ENCODE results near the gene RGS9. TPM values are rescaled to one million over a fixed set of nuclear protein-coding genes. Genes with fewer than 3 reads are reported as not detected.
"Not testable (repeated sequence)": the region's sequence is repeated elsewhere in the genome, so short reads cannot be mapped to it uniquely, and the experiment has no call there.

The RGS9 gene
- total RNA-seq, 1 experiment from 2014 or later = 1.1 TPM

DNA sequence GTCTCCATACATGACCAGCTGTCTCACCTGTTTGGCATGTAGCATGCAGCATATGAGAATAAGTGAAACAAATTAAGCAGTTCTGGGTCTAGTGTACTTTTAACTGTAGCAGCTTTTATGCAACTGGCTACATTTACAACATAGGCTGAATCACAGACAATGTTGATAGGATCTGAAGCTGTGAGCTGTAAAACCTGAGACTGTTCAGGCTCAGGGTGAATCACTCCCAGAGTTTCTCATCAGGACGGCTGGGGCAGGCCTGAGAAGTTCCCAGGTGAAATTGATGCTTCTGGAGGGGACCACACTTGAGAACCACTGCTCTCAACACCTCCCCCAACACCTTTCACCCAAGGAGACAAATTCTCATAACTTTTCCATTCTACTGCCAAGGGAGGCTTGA lies 70.3 kb downstream of the RGS9 start:
- DNase-seq (ENCODE audit: low read depth) = not testable (repeated sequence)

- DNase-seq (ENCODE audit: low read depth) = no peak
Observed at GRCh38 chr17:65208717-65209116, 71.5 kb downstream of the RGS9 start.

GRCh38 chr17:65218261-65218660 lies 81.1 kb downstream of the RGS9 start:
- DNase-seq (ENCODE audit: low read depth) = no peak

- no peak for DNase-seq (ENCODE audit: low read depth)
Observed at GRCh38 chr17:65219124-65219523, 82.0 kb downstream of the RGS9 start.

DNA sequence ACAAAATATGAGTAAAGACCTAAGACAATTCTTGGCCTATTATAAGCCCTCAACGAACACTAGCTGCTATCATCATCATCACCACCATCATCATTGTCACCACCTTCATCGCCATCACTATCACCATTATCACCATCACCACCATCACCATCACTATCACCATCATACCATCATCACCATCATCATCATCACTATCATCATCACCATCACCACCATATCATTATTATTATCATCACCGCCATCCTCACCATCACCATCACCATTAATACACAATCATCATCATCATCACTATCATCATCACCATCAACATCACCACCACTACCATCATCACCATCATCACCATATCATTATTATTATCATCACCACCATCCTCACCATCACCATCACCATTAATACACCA lies 82.5 kb downstream of the RGS9 start:
- no peak for DNase-seq (ENCODE audit: low read depth)

DNA sequence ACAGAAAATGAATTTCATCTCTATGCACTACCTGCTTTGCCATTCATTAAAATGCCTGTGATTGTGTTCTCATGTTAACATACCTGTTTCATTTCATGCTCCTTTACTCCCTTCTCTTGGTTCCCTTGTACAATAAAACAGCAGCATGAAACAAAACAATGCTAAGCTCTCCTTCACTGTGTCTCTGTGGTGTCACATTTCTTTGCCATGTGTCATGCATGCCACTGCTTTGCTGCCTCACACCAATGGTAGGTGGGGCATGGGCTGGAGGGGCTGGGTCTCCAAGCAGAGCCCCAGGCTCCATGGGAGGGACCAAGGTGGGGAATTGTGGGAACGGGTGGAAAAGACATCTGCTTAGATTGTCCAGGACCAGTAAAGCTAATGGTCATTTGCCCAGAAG lies 83.6 kb downstream of the RGS9 start:
- DNase-seq (ENCODE audit: low read depth) = peak; percentile 64

DNA sequence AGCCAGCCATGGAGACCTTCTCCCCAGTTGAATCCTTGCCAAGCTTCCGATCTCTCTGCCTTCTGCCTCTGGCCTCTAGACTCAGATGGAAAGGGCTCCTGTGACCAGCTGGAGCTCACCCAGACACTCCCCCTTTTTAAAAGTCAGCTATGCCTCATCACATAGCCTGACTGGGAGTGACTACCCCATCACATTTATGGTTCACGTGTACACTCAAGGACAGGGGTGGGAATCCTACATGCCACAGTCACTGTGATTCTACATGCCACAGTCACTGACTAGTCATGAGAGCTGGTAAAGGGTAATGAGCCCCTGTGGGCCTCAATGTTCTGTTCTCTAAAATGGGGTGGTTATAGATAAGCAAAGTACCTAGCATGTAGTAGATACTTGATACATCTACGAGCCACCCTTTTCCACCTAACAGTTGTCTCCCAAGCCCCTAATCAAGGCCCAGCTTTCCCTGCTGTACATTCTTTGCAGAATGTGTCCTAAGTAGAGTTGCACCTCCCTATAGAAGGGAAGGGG lies 85.1 kb downstream of the RGS9 start:
- no peak for DNase-seq (ENCODE audit: low read depth)

GRCh38 chr17:65225061-65225460 lies 87.9 kb downstream of the RGS9 start:
- DNase-seq (ENCODE audit: low read depth) = no peak

- no peak for DNase-seq (ENCODE audit: low read depth)
Observed at GRCh38 chr17:65226227-65226626, 89.1 kb downstream of the RGS9 start.

GRCh38 chr17:65227637-65228036 lies 90.5 kb downstream of the RGS9 start:
- DNase-seq (ENCODE audit: low read depth) = no peak

DNA sequence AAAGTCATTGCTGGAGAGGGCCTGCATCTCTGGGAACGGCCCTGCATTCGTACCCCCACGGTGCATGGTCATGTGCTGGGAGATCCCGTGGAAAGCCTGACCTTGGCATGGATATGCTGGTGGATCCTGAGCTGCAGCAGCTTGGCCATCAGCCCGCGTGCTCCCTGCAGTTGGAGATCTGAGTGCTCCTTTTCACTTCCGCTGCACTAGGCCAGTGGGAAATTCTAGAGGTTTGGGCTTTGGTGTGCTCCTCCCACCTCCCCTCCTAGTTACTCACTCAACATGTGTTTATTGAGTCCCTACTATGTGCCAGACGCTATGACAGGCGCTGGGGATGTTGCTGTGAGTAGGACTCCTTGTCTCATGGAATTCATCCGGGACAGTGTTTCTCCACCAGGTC lies 91.1 kb downstream of the RGS9 start:
- no peak for DNase-seq (ENCODE audit: low read depth)

GRCh38 chr17:65228734-65229620 lies 91.8 kb downstream of the RGS9 start:
- DNase-seq (ENCODE audit: low read depth) = peak; percentile 83

GRCh38 chr17:65229621-65229995 lies 92.4 kb downstream of the RGS9 start:
- DNase-seq (ENCODE audit: low read depth) = no peak

- DNase-seq (ENCODE audit: low read depth) = no peak
Observed at GRCh38 chr17:65230040-65230439, 92.9 kb downstream of the RGS9 start.

- DNase-seq (ENCODE audit: low read depth) = no peak
Observed at GRCh38 chr17:65231086-65231485, 93.9 kb downstream of the RGS9 start.

DNA sequence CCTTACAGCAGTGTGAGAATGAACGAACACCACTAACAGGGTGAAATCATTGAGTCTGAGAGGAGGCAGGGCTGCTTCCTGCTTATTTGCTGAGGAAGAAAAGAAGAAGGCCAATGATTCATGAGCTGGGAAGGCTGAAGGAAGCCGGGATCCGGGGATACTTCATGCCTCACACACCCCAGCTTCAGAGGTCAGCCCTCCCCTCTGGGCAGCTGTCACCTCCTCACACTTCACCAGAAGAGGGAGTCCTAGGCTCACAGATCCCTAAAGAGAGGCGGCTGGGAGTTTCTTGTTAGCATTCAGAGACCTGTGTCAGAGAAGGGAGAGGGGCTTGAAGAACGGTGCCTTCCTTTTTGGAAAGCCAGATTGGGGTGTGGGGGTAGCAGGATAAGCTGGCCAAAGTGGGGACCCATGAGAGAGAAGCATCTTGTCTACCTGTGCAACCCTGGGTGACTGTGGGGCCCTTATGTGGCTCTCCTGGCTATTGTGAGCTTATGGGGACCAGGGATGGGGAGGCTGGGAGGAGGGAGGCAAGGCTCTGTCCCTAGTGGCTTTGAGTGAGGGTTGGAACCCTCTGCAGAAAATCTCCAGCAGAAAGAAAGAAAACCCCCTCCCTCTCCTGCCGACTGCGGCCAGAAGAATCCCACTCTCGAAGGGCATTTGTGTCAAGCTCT lies 94.6 kb downstream of the RGS9 start:
- peak; percentile 78 for DNase-seq (ENCODE audit: low read depth)

- no peak for DNase-seq (ENCODE audit: low read depth)
Observed at GRCh38 chr17:65235284-65235683, 98.1 kb downstream of the RGS9 start.

GRCh38 chr17:65236321-65236720 lies 99.2 kb downstream of the RGS9 start:
- no peak for DNase-seq (ENCODE audit: low read depth)

GRCh38 chr17:65243838-65244625 lies 106.9 kb downstream of the RGS9 start:
- peak; percentile 72 for DNase-seq (ENCODE audit: low read depth)

DNA sequence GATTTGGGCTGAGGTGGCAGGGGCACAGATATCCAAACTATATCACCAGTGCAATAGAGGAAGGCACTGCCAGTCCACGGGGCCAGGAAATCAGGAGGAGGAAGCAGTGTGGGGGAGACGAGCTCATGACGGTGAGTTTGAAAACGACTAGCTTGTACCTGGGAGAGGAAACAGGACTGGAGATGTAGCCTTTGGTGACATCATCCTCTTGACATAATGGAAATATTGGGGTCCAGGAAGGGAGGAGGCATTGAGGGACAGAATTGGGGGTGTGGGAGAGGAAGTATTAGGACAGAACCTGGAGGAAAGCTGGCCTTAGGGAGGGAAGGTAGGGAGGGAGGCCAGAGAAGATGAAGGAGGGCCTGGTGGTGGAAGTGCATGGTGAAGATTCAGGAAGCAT lies 109.1 kb downstream of the RGS9 start:
- DNase-seq (ENCODE audit: low read depth) = no peak

GRCh38 chr17:65249774-65250173 lies 112.6 kb downstream of the RGS9 start:
- DNase-seq (ENCODE audit: low read depth) = no peak

DNA sequence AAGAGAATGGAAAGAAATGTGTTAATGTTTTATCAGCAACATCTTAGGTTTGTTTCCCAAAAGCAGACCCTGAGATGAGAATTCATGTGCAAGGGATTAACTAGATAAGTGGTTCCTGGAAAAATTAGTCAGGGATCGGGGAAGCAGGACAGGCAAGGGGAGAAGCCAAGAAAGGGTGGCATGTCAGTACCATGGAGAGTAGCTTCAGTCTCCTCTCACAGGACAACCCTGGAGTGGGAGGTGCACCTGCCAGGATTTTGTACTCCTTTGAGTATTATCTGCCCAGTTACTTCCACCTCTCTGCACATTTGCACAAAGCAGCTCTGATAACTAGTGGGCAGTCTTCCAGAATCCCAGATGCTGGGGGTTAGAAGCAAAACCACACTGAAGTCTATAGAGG lies 117.0 kb downstream of the RGS9 start:
- no peak for DNase-seq (ENCODE audit: low read depth)
